Left lung (tissue), 10 donors: ENCODE measurements around the gene SNAP23. TPM values are rescaled to one million over a fixed set of nuclear protein-coding genes. Genes with fewer than 3 reads are reported as not detected.

Experiments used
- ATAC-seq: fragments of 200-7000 bp; cut with Tn5 transposase; one replicate; pipeline ENCODE4 v1.9.1; 2020; ENCODE audit warnings: moderate library complexity
- DNase-seq, 4 donors: peaks; one replicate each; pipeline ENCODE4 v3.0.0-alpha.2; 2013 to 2020
- H3K27ac ChIP-seq, 2 donors: fragments of 200-600 bp; sonication (generic) in 1 of 2; one replicate each; pipeline versions ENCODE4 v1.5.0 to v1.8.0; 2020 to 2021
- H3K27me3 ChIP-seq, 2 donors: fragments of 200-600 bp; sonication (generic) in 1 of 2; one replicate each; pipeline versions ENCODE4 v1.5.0 to v1.8.0; 2020 to 2021
- H3K36me3 ChIP-seq, 2 donors: fragments of 200-600 bp; sonication (generic) in 1 of 2; one replicate each; pipeline versions ENCODE4 v1.5.0 to v1.8.0; 2020 to 2021
- H3K4me1 ChIP-seq, 2 donors: fragments of 200-600 bp; one replicate each; pipeline ENCODE4 v1.8.0; 2021
- H3K4me3 ChIP-seq, 2 donors: fragments of 200-600 bp; sonication (generic) in 1 of 2; one replicate each; pipeline versions ENCODE4 v1.5.0 to v1.8.0; 2020 to 2021; ENCODE audit warnings: mild to moderate bottlenecking in 1 of 2
- H3K9me3 ChIP-seq, 2 donors: fragments of 200-600 bp; sonication (generic) in 1 of 2; one replicate each; pipeline versions ENCODE4 v1.5.0 to v1.8.0; 2020 to 2021
- intact Hi-C, 2 donors: fragments of 100-400 bp; cut with DNase I; formaldehyde crosslinking; loops; one replicate each; pipeline versions ENCODE4 v1.11.2 to v1.14.2; 2022
- polyA plus RNA-seq, 6 donors: library from polyadenylated mRNA; unstranded; fragments of 120-200 nt; gene quantifications; one replicate each; pipeline ENCODE4 v1.2.1, GENCODE V29; 2013; ENCODE audit not compliant: insufficient read length in 6 of 6
- total RNA-seq, 2 donors: library from RNA; stranded (reverse); fragmentation: NEBNext Ultra II Directional; extraction: Animal tissue kit (Norgen Biotek cat#: 25700); gene quantifications; one replicate each; pipeline ENCODE4 v1.2.1, GENCODE V29; 2021
- TF ChIP-seq, protein P1 (sequence below), 2 donors: fragments of 200-600 bp; sonication (generic) in 1 of 2; IDR thresholded peaks; one replicate each; pipeline versions ENCODE4 v1.5.0 to v1.8.0; 2021; ENCODE audit warnings: antibody characterized with exemption in 2 of 2
- donor health status: DM: no; HTN: yes; CAD: no.
- donor health status: DM: no; HTN: no; CAD: no.

SNAP23 gene
- total and polyA plus RNA-seq, 8 donors = 84.8 to 97.1 (median 90.5) TPM

DNA sequence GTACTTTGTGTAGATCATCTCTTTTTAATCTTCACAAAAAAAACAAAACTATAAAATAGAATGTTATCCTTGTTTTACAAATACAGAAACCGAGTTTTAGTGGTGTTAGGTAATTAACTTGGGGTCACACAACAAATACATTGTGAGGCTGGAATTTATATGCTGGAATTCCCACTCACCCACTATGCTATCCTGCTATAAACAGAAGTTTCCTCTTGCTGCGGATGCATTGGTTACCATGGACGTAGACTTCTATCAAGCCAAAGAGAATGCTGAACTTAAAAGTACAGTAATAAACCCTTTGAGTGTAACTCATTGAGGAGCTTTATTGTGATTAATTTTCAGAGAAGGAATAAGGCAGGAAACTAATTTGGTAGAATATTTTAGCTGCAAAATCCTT is 9.2 kb downstream of the SNAP23 start:
- H3K36me3 ChIP-seq = peaks cover 0 to 9% of the 10 kb centered on the region in 2 donors
- intact Hi-C loops = no loop called here
- peak overlapping the region in 1 of 2 donors; percentile 51 for H3K27ac ChIP-seq
- H3K27me3 ChIP-seq = no peaks in the 10 kb centered on the region
- peaks cover 4 to 69% of the 10 kb centered on the region in 2 donors for H3K4me1 ChIP-seq
- H3K9me3 ChIP-seq = no peaks in the 10 kb centered on the region
- no peak overlapping the region for H3K4me3 ChIP-seq
- TF ChIP-seq, protein P1, sequence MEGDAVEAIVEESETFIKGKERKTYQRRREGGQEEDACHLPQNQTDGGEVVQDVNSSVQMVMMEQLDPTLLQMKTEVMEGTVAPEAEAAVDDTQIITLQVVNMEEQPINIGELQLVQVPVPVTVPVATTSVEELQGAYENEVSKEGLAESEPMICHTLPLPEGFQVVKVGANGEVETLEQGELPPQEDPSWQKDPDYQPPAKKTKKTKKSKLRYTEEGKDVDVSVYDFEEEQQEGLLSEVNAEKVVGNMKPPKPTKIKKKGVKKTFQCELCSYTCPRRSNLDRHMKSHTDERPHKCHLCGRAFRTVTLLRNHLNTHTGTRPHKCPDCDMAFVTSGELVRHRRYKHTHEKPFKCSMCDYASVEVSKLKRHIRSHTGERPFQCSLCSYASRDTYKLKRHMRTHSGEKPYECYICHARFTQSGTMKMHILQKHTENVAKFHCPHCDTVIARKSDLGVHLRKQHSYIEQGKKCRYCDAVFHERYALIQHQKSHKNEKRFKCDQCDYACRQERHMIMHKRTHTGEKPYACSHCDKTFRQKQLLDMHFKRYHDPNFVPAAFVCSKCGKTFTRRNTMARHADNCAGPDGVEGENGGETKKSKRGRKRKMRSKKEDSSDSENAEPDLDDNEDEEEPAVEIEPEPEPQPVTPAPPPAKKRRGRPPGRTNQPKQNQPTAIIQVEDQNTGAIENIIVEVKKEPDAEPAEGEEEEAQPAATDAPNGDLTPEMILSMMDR (IDR thresholded peaks at IDR 0.05) = no peak
- DNase-seq (no peak), ATAC-seq (no peak)

DNA sequence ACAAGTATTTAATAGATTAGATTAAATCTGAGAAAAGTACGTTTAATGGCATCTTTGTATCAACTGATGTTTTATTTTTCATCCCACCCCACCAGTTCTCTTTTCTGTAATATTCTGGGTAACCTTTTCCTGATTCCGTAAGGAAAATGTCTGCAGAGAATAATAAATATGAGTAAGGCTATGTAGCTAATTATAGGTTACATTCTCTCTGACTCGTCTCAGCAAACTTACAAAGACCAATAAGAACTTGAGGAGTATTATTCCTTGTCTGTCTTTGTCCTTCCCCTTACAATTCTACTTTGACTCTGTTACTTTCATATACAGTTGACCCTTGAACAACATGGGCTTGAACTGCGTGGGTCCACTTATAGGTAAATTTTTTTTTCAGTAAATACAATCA is 12.1 kb downstream of the SNAP23 start:
- peaks cover 5 to 64% of the 10 kb centered on the region in 2 donors for H3K4me1 ChIP-seq
- no peak for DNase-seq
- no peak for ATAC-seq
- intact Hi-C loops = no loop called here
- no peaks in the 10 kb centered on the region for H3K9me3 ChIP-seq
- H3K36me3 ChIP-seq = peaks cover 0 to 11% of the 10 kb centered on the region in 2 donors
- TF ChIP-seq, protein P1 (IDR thresholded peaks at IDR 0.05) = no peak
- no peaks in the 10 kb centered on the region for H3K27me3 ChIP-seq
- H3K4me3 ChIP-seq = no peak overlapping the region
- peak overlapping the region in 1 of 2 donors; percentile 48 for H3K27ac ChIP-seq

DNA sequence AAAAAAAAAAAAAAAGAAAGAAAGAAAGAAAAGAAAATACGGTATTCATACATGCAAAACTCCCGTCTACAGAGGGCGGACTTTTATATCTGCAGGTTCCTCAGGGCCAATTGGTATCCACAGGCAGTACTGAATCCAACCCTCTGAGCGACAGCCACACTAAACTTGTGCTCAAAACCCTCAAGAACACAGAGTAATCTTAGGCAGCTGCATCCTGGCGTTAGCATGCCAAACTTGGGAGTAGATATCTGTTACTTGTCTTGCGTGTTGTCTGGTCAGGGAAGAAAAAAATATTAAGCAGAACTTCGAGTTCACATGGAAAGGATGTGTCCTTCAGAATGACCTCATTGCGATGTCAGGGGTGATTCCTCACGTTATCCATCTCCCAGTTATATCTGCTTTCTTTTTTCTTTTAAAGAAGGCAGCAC is 12.8 kb downstream of the SNAP23 start:
- H3K4me3 ChIP-seq = no peak overlapping the region
- ATAC-seq (no peak), DNase-seq (no peak)
- TF ChIP-seq, protein P1 (IDR thresholded peaks at IDR 0.05) = no peak
- no peaks in the 10 kb centered on the region for H3K27me3 ChIP-seq
- H3K9me3 ChIP-seq = no peaks in the 10 kb centered on the region
- H3K36me3 ChIP-seq = peaks cover 0 to 18% of the 10 kb centered on the region in 2 donors
- H3K27ac ChIP-seq = peak overlapping the region in 1 of 2 donors; percentile 48
- intact Hi-C loops = no loop called here
- H3K4me1 ChIP-seq = peaks cover 5 to 56% of the 10 kb centered on the region in 2 donors

GRCh38 chr15:42510258-42511006 is 15.0 kb downstream of the SNAP23 start:
- intact Hi-C loops = no loop called here
- TF ChIP-seq, protein P1 (IDR thresholded peaks at IDR 0.05) = no peak
- Histone ChIP-seq H3K4me1 (peaks cover 5 to 39% of the 10 kb centered on the region in 2 donors), H3K4me3 (peak overlapping the region in 1 of 2 donors; percentile 24), H3K27ac (peak overlapping the region; percentile 65 to 89), H3K9me3 (no peaks in the 10 kb centered on the region), H3K36me3 (peaks cover 0 to 34% of the 10 kb centered on the region in 2 donors), H3K27me3 (no peaks in the 10 kb centered on the region)
- DNase-seq (no peak), ATAC-seq (peak; percentile 15)

DNA sequence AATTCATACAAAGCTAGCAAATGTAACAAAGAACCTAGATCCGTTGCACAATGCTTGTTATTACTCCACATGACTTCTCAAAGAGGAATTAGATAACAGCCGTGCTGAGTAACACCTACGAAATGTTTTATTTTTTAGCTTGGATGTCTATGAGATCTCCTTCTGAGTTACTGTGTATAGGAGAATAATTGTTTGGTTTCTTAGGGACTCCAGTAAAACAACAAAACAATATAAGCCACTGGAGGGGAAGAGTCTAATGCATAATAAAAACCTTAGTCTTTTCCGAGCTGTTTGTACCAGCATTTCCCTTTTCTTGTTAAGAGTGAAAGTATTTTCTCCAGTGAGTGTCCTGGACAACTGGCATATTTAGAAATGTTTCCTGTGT is 15.6 kb downstream of the SNAP23 start:
- H3K4me1 ChIP-seq = peaks cover 5 to 39% of the 10 kb centered on the region in 2 donors
- peaks cover 0 to 37% of the 10 kb centered on the region in 2 donors for H3K36me3 ChIP-seq
- TF ChIP-seq, protein P1 (IDR thresholded peaks at IDR 0.05) = no peak
- intact Hi-C loops = no loop called here
- no peaks in the 10 kb centered on the region for H3K9me3 ChIP-seq
- no peaks in the 10 kb centered on the region for H3K27me3 ChIP-seq
- DNase-seq (no peak), ATAC-seq (peak; percentile 78)
- H3K4me3 ChIP-seq = peak overlapping the region in 1 of 2 donors; percentile 24
- peak overlapping the region; percentile 65 to 89 for H3K27ac ChIP-seq
